LNCaP clone FGC (cell line): Measurements from ENCODE around the gene CYP4A22.
A peak's percentile ranks its signal among the peaks of the same experiment; 100 is the strongest.
"Not testable (repeated sequence)": the region's sequence is repeated elsewhere in the genome, so short reads cannot be mapped to it uniquely, and the experiment has no call there.

ENCODE experiments used
- DNase-seq: peaks from one replicate; pipeline ENCODE4 v3.0.0-alpha.2; 2011; ENCODE audit warnings: low read depth
- H3K4me3 ChIP-seq: 2 replicates; pipeline ENCODE4 v1.5.1; 2011; ENCODE audit warnings: mild to moderate bottlenecking, low read depth, low read length, control low read depth
- CTCF ChIP-seq: IDR thresholded peaks from 2 replicates; pipeline ENCODE4 v1.5.1; 2012; ENCODE audit warnings: mild to moderate bottlenecking; ENCODE audit not compliant: control insufficient read depth, insufficient read depth; ENCODE audit errors: extremely low read depth

CYP4A22 gene

GRCh38 chr1:47128221-47128620 is 9.0 kb upstream of the CYP4A22 start:
- no peak for DNase-seq
- no peak for TF ChIP-seq CTCF
- H3K4me3 ChIP-seq = no peak overlapping the region

GRCh38 chr1:47128854-47129253 is 8.4 kb upstream of the CYP4A22 start:
- H3K4me3 ChIP-seq = not testable (repeated sequence)

GRCh38 chr1:47129489-47130230 is 7.6 kb upstream of the CYP4A22 start:
- H3K4me3 ChIP-seq, DNase-seq: not testable (repeated sequence)

More at GRCh38 chr1:47128854-47129253, 8.4 kb upstream of the CYP4A22 start:
- not testable (repeated sequence) for DNase-seq

- not testable (repeated sequence) for H3K4me3 ChIP-seq, DNase-seq
Measured at GRCh38 chr1:47132665-47133064, 4.6 kb upstream of the CYP4A22 start.

- no peak overlapping the region for H3K4me3 ChIP-seq
- DNase-seq = no peak
- TF ChIP-seq CTCF = no peak
Measured at GRCh38 chr1:47137925-47138615, 829 bp downstream of the CYP4A22 start.

GRCh38 chr1:47140358-47140757 is 3.1 kb downstream of the CYP4A22 start:
- not testable (repeated sequence) for DNase-seq, H3K4me3 ChIP-seq

GRCh38 chr1:47143654-47144053 is 6.4 kb downstream of the CYP4A22 start:
- not testable (repeated sequence) for DNase-seq, H3K4me3 ChIP-seq
- peak; percentile 64 for TF ChIP-seq CTCF

GRCh38 chr1:47146495-47146894 is 9.3 kb downstream of the CYP4A22 start:
- not testable (repeated sequence) for H3K4me3 ChIP-seq, DNase-seq

- no peak for DNase-seq
- H3K4me3 ChIP-seq = no peak overlapping the region
- no peak for TF ChIP-seq CTCF
Measured at GRCh38 chr1:47147047-47147785, 10.0 kb downstream of the CYP4A22 start.

GRCh38 chr1:47149162-47149561 is 11.9 kb downstream of the CYP4A22 start:
- DNase-seq = not testable (repeated sequence)

GRCh38 chr1:47156457-47156856 is 19.2 kb downstream of the CYP4A22 start:
- DNase-seq, H3K4me3 ChIP-seq: not testable (repeated sequence)

More at GRCh38 chr1:47149162-47149561, 11.9 kb downstream of the CYP4A22 start:
- not testable (repeated sequence) for H3K4me3 ChIP-seq

GRCh38 chr1:47157957-47158356 is 20.7 kb downstream of the CYP4A22 start:
- DNase-seq, H3K4me3 ChIP-seq: not testable (repeated sequence)
